ENCODE measurements around the gene GK.

Gene GK

GRCh38 chrX:30620980-30621618, 32.1 kb upstream of the GK start:
- Histone ChIP-seq H4K91ac (ENCODE audit: low read depth, low read length) (no peak overlapping the region), H3K79me1 (ENCODE audit: low read length) (no peaks in the 10 kb centered on the region), H4K12ac (ENCODE audit: low read depth, low read length) (no peak overlapping the region), H3K23ac (ENCODE audit: low read length) (no peak overlapping the region), H3K36me3 (ENCODE audit: control insufficient read depth in 1 of 2, insufficient read depth in 2 of 2, low read length in 2 of 2) (peaks cover 0 to 2% of the 10 kb centered on the region in 2 experiments), H3K4me1 (ENCODE audit: control insufficient read depth in 1 of 2, insufficient read depth in 2 of 2, low read length in 2 of 2) (peaks cover 3 to 4% of the 10 kb centered on the region in 2 experiments), H4K8ac (ENCODE audit: low read depth, low read length) (no peak overlapping the region), H3K27me3 (ENCODE audit: insufficient read depth, low read length) (no peaks in the 10 kb centered on the region), H3K79me2 (ENCODE audit: control insufficient read depth, insufficient read depth, low read length, poor library complexity) (no peaks in the 10 kb centered on the region), H3K4ac (ENCODE audit: low read depth, low read length) (no peak overlapping the region), H3K27ac (ENCODE audit: low read depth, low read length) (peak overlapping the region; percentile 26), H2AK5ac (ENCODE audit: low read length) (no peak overlapping the region), H2BK5ac (ENCODE audit: low read depth, low read length, poor library complexity) (no peak overlapping the region), H3K18ac (ENCODE audit: low read length) (no peak overlapping the region), H3K9ac (ENCODE audit: low read length) (no peak overlapping the region), H3K4me2 (ENCODE audit: low read length) (no peak overlapping the region), H3K9me3 (ENCODE audit: insufficient read depth, low read depth, low read length) (no peaks in the 10 kb centered on the region), H2BK120ac (ENCODE audit: insufficient read depth, low read length, poor library complexity) (no peak overlapping the region), H3K4me3 (ENCODE audit: low read depth, low read length) (no peak overlapping the region), H3K14ac (ENCODE audit: low read length) (no peak overlapping the region), H2AFZ (ENCODE audit: insufficient read depth, low read length, poor library complexity) (no peak overlapping the region), H2BK12ac (ENCODE audit: low read length) (no peak overlapping the region)
- no CpG with 5 or more reads among the region's 2 CpGs for WGBS (ENCODE audit: extremely low coverage, insufficient coverage, insufficient read length)
- peak; percentile 12 to 54 for DNase-seq

- Histone ChIP-seq H3K79me1 (ENCODE audit: low read length) (no peaks in the 10 kb centered on the region), H2AK5ac (ENCODE audit: low read length) (no peak overlapping the region), H2BK12ac (ENCODE audit: low read length) (no peak overlapping the region), H3K9ac (ENCODE audit: low read length) (no peak overlapping the region), H3K9me3 (ENCODE audit: insufficient read depth, low read depth, low read length) (no peaks in the 10 kb centered on the region), H4K12ac (ENCODE audit: low read depth, low read length) (no peak overlapping the region), H2BK120ac (ENCODE audit: insufficient read depth, low read length, poor library complexity) (no peak overlapping the region), H2BK5ac (ENCODE audit: low read depth, low read length, poor library complexity) (no peak overlapping the region), H3K4me2 (ENCODE audit: low read length) (no peak overlapping the region), H4K8ac (ENCODE audit: low read depth, low read length) (no peak overlapping the region), H3K27ac (ENCODE audit: low read depth, low read length) (no peak overlapping the region), H3K36me3 (ENCODE audit: control insufficient read depth in 1 of 2, insufficient read depth in 2 of 2, low read length in 2 of 2) (peaks cover 0 to 2% of the 10 kb centered on the region in 2 experiments), H4K91ac (ENCODE audit: low read depth, low read length) (no peak overlapping the region), H3K79me2 (ENCODE audit: control insufficient read depth, insufficient read depth, low read length, poor library complexity) (no peaks in the 10 kb centered on the region), H3K4me3 (ENCODE audit: low read depth, low read length) (no peak overlapping the region), H3K4me1 (ENCODE audit: control insufficient read depth in 1 of 2, insufficient read depth in 2 of 2, low read length in 2 of 2) (peaks cover 3 to 4% of the 10 kb centered on the region in 2 experiments), H3K23ac (ENCODE audit: low read length) (no peak overlapping the region), H2AFZ (ENCODE audit: insufficient read depth, low read length, poor library complexity) (no peak overlapping the region), H3K27me3 (ENCODE audit: insufficient read depth, low read length) (no peaks in the 10 kb centered on the region), H3K4ac (ENCODE audit: low read depth, low read length) (no peak overlapping the region), H3K14ac (ENCODE audit: low read length) (no peak overlapping the region), H3K18ac (ENCODE audit: low read length) (no peak overlapping the region)
- no peak for DNase-seq
- no CpG with 5 or more reads among the region's 2 CpGs for WGBS (ENCODE audit: extremely low coverage, insufficient coverage, insufficient read length)
Measured at GRCh38 chrX:30622361-30622760, 30.9 kb upstream of the GK start.

GRCh38 chrX:30626402-30626801, 26.8 kb upstream of the GK start:
- Histone ChIP-seq H3K9ac (ENCODE audit: low read length) (no peak overlapping the region), H3K27ac (ENCODE audit: low read depth, low read length) (no peak overlapping the region), H3K9me3 (ENCODE audit: insufficient read depth, low read depth, low read length) (no peaks in the 10 kb centered on the region), H2AFZ (ENCODE audit: insufficient read depth, low read length, poor library complexity) (no peak overlapping the region), H3K79me2 (ENCODE audit: control insufficient read depth, insufficient read depth, low read length, poor library complexity) (no peaks in the 10 kb centered on the region), H3K4me2 (ENCODE audit: low read length) (no peak overlapping the region), H3K4me1 (ENCODE audit: control insufficient read depth in 1 of 2, insufficient read depth in 2 of 2, low read length in 2 of 2) (no peaks in the 10 kb centered on the region), H4K12ac (ENCODE audit: low read depth, low read length) (no peak overlapping the region), H2BK120ac (ENCODE audit: insufficient read depth, low read length, poor library complexity) (no peak overlapping the region), H3K4ac (ENCODE audit: low read depth, low read length) (no peak overlapping the region), H3K23ac (ENCODE audit: low read length) (no peak overlapping the region), H4K91ac (ENCODE audit: low read depth, low read length) (no peak overlapping the region), H3K27me3 (ENCODE audit: insufficient read depth, low read length) (no peaks in the 10 kb centered on the region), H3K4me3 (ENCODE audit: low read depth, low read length) (no peak overlapping the region), H2AK5ac (ENCODE audit: low read length) (no peak overlapping the region), H3K79me1 (ENCODE audit: low read length) (no peaks in the 10 kb centered on the region), H4K8ac (ENCODE audit: low read depth, low read length) (no peak overlapping the region), H3K18ac (ENCODE audit: low read length) (no peak overlapping the region), H3K36me3 (ENCODE audit: control insufficient read depth in 1 of 2, insufficient read depth in 2 of 2, low read length in 2 of 2) (peaks cover 0 to 2% of the 10 kb centered on the region in 2 experiments), H2BK12ac (ENCODE audit: low read length) (no peak overlapping the region), H2BK5ac (ENCODE audit: low read depth, low read length, poor library complexity) (no peak overlapping the region), H3K14ac (ENCODE audit: low read length) (no peak overlapping the region)
- no peak for DNase-seq
- no CpG with 5 or more reads among the region's 2 CpGs for WGBS (ENCODE audit: extremely low coverage, insufficient coverage, insufficient read length)

- Histone ChIP-seq H3K4me3 (ENCODE audit: low read depth, low read length) (no peak overlapping the region), H3K79me2 (ENCODE audit: control insufficient read depth, insufficient read depth, low read length, poor library complexity) (no peaks in the 10 kb centered on the region), H2AFZ (ENCODE audit: insufficient read depth, low read length, poor library complexity) (no peak overlapping the region), H3K9me3 (ENCODE audit: insufficient read depth, low read depth, low read length) (no peaks in the 10 kb centered on the region), H3K9ac (ENCODE audit: low read length) (no peak overlapping the region), H3K14ac (ENCODE audit: low read length) (no peak overlapping the region), H4K8ac (ENCODE audit: low read depth, low read length) (no peak overlapping the region), H3K23ac (ENCODE audit: low read length) (no peak overlapping the region), H2BK5ac (ENCODE audit: low read depth, low read length, poor library complexity) (no peak overlapping the region), H2AK5ac (ENCODE audit: low read length) (no peak overlapping the region), H3K4me2 (ENCODE audit: low read length) (no peak overlapping the region), H2BK12ac (ENCODE audit: low read length) (no peak overlapping the region), H3K27ac (ENCODE audit: low read depth, low read length) (no peak overlapping the region), H4K91ac (ENCODE audit: low read depth, low read length) (no peak overlapping the region), H3K36me3 (ENCODE audit: control insufficient read depth in 1 of 2, insufficient read depth in 2 of 2, low read length in 2 of 2) (no peaks in the 10 kb centered on the region), H4K12ac (ENCODE audit: low read depth, low read length) (no peak overlapping the region), H3K4ac (ENCODE audit: low read depth, low read length) (no peak overlapping the region), H3K27me3 (ENCODE audit: insufficient read depth, low read length) (no peaks in the 10 kb centered on the region), H3K18ac (ENCODE audit: low read length) (no peak overlapping the region), H2BK120ac (ENCODE audit: insufficient read depth, low read length, poor library complexity) (no peak overlapping the region), H3K4me1 (ENCODE audit: control insufficient read depth in 1 of 2, insufficient read depth in 2 of 2, low read length in 2 of 2) (no peaks in the 10 kb centered on the region), H3K79me1 (ENCODE audit: low read length) (no peaks in the 10 kb centered on the region)
- no CpG with 5 or more reads among the region's 8 CpGs for WGBS (ENCODE audit: extremely low coverage, insufficient coverage, insufficient read length)
- DNase-seq: peak in 1 of 2 donors; percentile 15
Measured at GRCh38 chrX:30627818-30628652, 25.2 kb upstream of the GK start.
